ENCODE data around the gene PCDH9. TPM values are rescaled to one million over a fixed set of nuclear protein-coding genes. Genes with fewer than 3 reads are reported as not detected.

PCDH9 gene
- total and polyA plus RNA-seq, 4 experiments from 2014 or later = 0.08 to 0.18 (median 0.14) TPM

GRCh38 chr13:66424422-66424821 lies 805.7 kb downstream of the PCDH9 start:
- H3K36me3 ChIP-seq (ENCODE audit: insufficient read depth, low read length) = no peaks in the 10 kb centered on the region
- no peaks in the 10 kb centered on the region for H3K36me3 Mint-ChIP-seq

GRCh38 chr13:66415444-66415843 lies 814.7 kb downstream of the PCDH9 start:
- POLR2A ChIA-PET (ENCODE audit: partially characterized antibody) = no interaction called here
- DNase-seq = no peak
- CTCF ChIA-PET (ENCODE audit: partially characterized antibody) = no interaction called here

More at GRCh38 chr13:66424422-66424821, 805.7 kb downstream of the PCDH9 start:
- ChIA-PET POLR2A (ENCODE audit: partially characterized antibody) (no interaction called here), CTCF (ENCODE audit: partially characterized antibody) (no interaction called here)
- H3K9me3 Mint-ChIP-seq = peaks cover 0 to 22% (median 8%) of the 10 kb centered on the region in 8 donors
- no peaks in the 10 kb centered on the region for H3K4me1 ChIP-seq (ENCODE audit: insufficient read depth, low read length)
- intact Hi-C loops (cut with micrococcal nuclease) = no loop called here
- H3K27me3 Mint-ChIP-seq = no peaks in the 10 kb centered on the region
- no peaks in the 10 kb centered on the region for H3K27me3 ChIP-seq (ENCODE audit: insufficient read depth, low read length)
- no peaks in the 10 kb centered on the region for H3K4me1 Mint-ChIP-seq
- H3K4me3 ChIP-seq (ENCODE audit: low read length in 2 of 2) = no peak overlapping the region
- no peak for DNase-seq
- no peak overlapping the region for H3K27ac ChIP-seq (ENCODE audit: low read depth, low read length)
- H3K9me3 ChIP-seq (ENCODE audit: control insufficient read depth in 1 of 2, low read length in 2 of 2) = no peaks in the 10 kb centered on the region
- no peak overlapping the region for H3K4me3 Mint-ChIP-seq
- H3K27ac Mint-ChIP-seq = no peak overlapping the region

GRCh38 chr13:66414066-66414800 lies 815.9 kb downstream of the PCDH9 start:
- POLR2A ChIA-PET (ENCODE audit: partially characterized antibody) = no interaction called here
- peaks cover 0 to 18% (median 11%) of the 10 kb centered on the region in 8 donors for H3K9me3 Mint-ChIP-seq
- CTCF ChIA-PET (ENCODE audit: partially characterized antibody) = no interaction called here
- H3K4me1 Mint-ChIP-seq = no peaks in the 10 kb centered on the region
- Histone ChIP-seq H3K36me3 (ENCODE audit: insufficient read depth, low read length) (no peaks in the 10 kb centered on the region), H3K9me3 (ENCODE audit: control insufficient read depth in 1 of 2, low read length in 2 of 2) (no peaks in the 10 kb centered on the region), H3K4me1 (ENCODE audit: insufficient read depth, low read length) (no peaks in the 10 kb centered on the region), H3K27me3 (ENCODE audit: insufficient read depth, low read length) (no peaks in the 10 kb centered on the region), H3K27ac (ENCODE audit: low read depth, low read length) (no peak overlapping the region), H3K4me3 (ENCODE audit: low read length in 2 of 2) (no peak overlapping the region)
- intact Hi-C loops (cut with micrococcal nuclease) = no loop called here
- H3K27ac Mint-ChIP-seq = no peak overlapping the region
- DNase-seq = no peak
- H3K36me3 Mint-ChIP-seq = no peaks in the 10 kb centered on the region
- H3K27me3 Mint-ChIP-seq = no peaks in the 10 kb centered on the region
- H3K4me3 Mint-ChIP-seq = no peak overlapping the region

More at GRCh38 chr13:66415444-66415843, 814.7 kb downstream of the PCDH9 start:
- H3K9me3 ChIP-seq (ENCODE audit: control insufficient read depth in 1 of 2, low read length in 2 of 2) = no peaks in the 10 kb centered on the region
- Mint-ChIP-seq H3K4me3 (no peak overlapping the region), H3K36me3 (no peaks in the 10 kb centered on the region), H3K27me3 (no peaks in the 10 kb centered on the region), H3K4me1 (no peaks in the 10 kb centered on the region), H3K27ac (no peak overlapping the region), H3K9me3 (peaks cover 0 to 19% (median 11%) of the 10 kb centered on the region in 8 donors)
- H3K4me3 ChIP-seq (ENCODE audit: low read length in 2 of 2) = no peak overlapping the region
- no peak overlapping the region for H3K27ac ChIP-seq (ENCODE audit: low read depth, low read length)
- no peaks in the 10 kb centered on the region for H3K27me3 ChIP-seq (ENCODE audit: insufficient read depth, low read length)
- H3K36me3 ChIP-seq (ENCODE audit: insufficient read depth, low read length) = no peaks in the 10 kb centered on the region
- intact Hi-C loops (cut with micrococcal nuclease) = no loop called here
- H3K4me1 ChIP-seq (ENCODE audit: insufficient read depth, low read length) = no peaks in the 10 kb centered on the region

- H3K27ac ChIP-seq (ENCODE audit: low read depth, low read length) = no peak overlapping the region
- no peaks in the 10 kb centered on the region for H3K36me3 Mint-ChIP-seq
- no peaks in the 10 kb centered on the region for H3K9me3 ChIP-seq (ENCODE audit: control insufficient read depth in 1 of 2, low read length in 2 of 2)
- H3K4me1 ChIP-seq (ENCODE audit: insufficient read depth, low read length) = no peaks in the 10 kb centered on the region
- no peaks in the 10 kb centered on the region for H3K27me3 ChIP-seq (ENCODE audit: insufficient read depth, low read length)
- H3K9me3 Mint-ChIP-seq = peaks cover 0 to 8% (median 3%) of the 10 kb centered on the region in 8 donors
- H3K36me3 ChIP-seq (ENCODE audit: insufficient read depth, low read length) = no peaks in the 10 kb centered on the region
- H3K4me3 Mint-ChIP-seq = no peak overlapping the region
- no peaks in the 10 kb centered on the region for H3K4me1 Mint-ChIP-seq
- CTCF ChIA-PET (ENCODE audit: partially characterized antibody) = no interaction called here
- no peaks in the 10 kb centered on the region for H3K27me3 Mint-ChIP-seq
- intact Hi-C loops (cut with micrococcal nuclease) = no loop called here
- POLR2A ChIA-PET (ENCODE audit: partially characterized antibody) = no interaction called here
- H3K4me3 ChIP-seq (ENCODE audit: low read length in 2 of 2) = no peak overlapping the region
- no peak overlapping the region for H3K27ac Mint-ChIP-seq
- no peak for DNase-seq
Observed at GRCh38 chr13:66410314-66410713, 819.8 kb downstream of the PCDH9 start.

GRCh38 chr13:66409542-66409941 lies 820.6 kb downstream of the PCDH9 start:
- Histone ChIP-seq H3K4me1 (ENCODE audit: insufficient read depth, low read length) (no peaks in the 10 kb centered on the region), H3K4me3 (ENCODE audit: low read length in 2 of 2) (no peak overlapping the region), H3K9me3 (ENCODE audit: control insufficient read depth in 1 of 2, low read length in 2 of 2) (no peaks in the 10 kb centered on the region), H3K27ac (ENCODE audit: low read depth, low read length) (no peak overlapping the region), H3K36me3 (ENCODE audit: insufficient read depth, low read length) (no peaks in the 10 kb centered on the region), H3K27me3 (ENCODE audit: insufficient read depth, low read length) (no peaks in the 10 kb centered on the region)
- intact Hi-C loops (cut with micrococcal nuclease) = no loop called here
- no peaks in the 10 kb centered on the region for H3K36me3 Mint-ChIP-seq
- CTCF ChIA-PET (ENCODE audit: partially characterized antibody) = no interaction called here
- peaks cover 0 to 8% (median 4%) of the 10 kb centered on the region in 8 donors for H3K9me3 Mint-ChIP-seq
- H3K27me3 Mint-ChIP-seq = no peaks in the 10 kb centered on the region
- DNase-seq = no peak
- no peak overlapping the region for H3K4me3 Mint-ChIP-seq
- H3K27ac Mint-ChIP-seq = no peak overlapping the region
- POLR2A ChIA-PET (ENCODE audit: partially characterized antibody) = no interaction called here
- H3K4me1 Mint-ChIP-seq = no peaks in the 10 kb centered on the region

- H3K4me1 Mint-ChIP-seq = no peaks in the 10 kb centered on the region
- no peak overlapping the region for H3K4me3 ChIP-seq (ENCODE audit: low read length in 2 of 2)
- H3K27ac Mint-ChIP-seq = no peak overlapping the region
- no peak for DNase-seq
- H3K4me1 ChIP-seq (ENCODE audit: insufficient read depth, low read length) = no peaks in the 10 kb centered on the region
- H3K27me3 ChIP-seq (ENCODE audit: insufficient read depth, low read length) = no peaks in the 10 kb centered on the region
- H3K36me3 ChIP-seq (ENCODE audit: insufficient read depth, low read length) = no peaks in the 10 kb centered on the region
- no peaks in the 10 kb centered on the region for H3K27me3 Mint-ChIP-seq
- ChIA-PET POLR2A (ENCODE audit: partially characterized antibody) (no interaction called here), CTCF (ENCODE audit: partially characterized antibody) (no interaction called here)
- no peak overlapping the region for H3K4me3 Mint-ChIP-seq
- intact Hi-C loops (cut with micrococcal nuclease) = no loop called here
- H3K36me3 Mint-ChIP-seq = no peaks in the 10 kb centered on the region
- peaks cover 0 to 8% (median 4%) of the 10 kb centered on the region in 8 donors for H3K9me3 Mint-ChIP-seq
- no peaks in the 10 kb centered on the region for H3K9me3 ChIP-seq (ENCODE audit: control insufficient read depth in 1 of 2, low read length in 2 of 2)
- no peak overlapping the region for H3K27ac ChIP-seq (ENCODE audit: low read depth, low read length)
Observed at GRCh38 chr13:66407128-66407527, 823.0 kb downstream of the PCDH9 start.

- Histone ChIP-seq H3K27me3 (ENCODE audit: insufficient read depth, low read length) (no peaks in the 10 kb centered on the region), H3K27ac (ENCODE audit: low read depth, low read length) (no peak overlapping the region), H3K36me3 (ENCODE audit: insufficient read depth, low read length) (no peaks in the 10 kb centered on the region), H3K9me3 (ENCODE audit: control insufficient read depth in 1 of 2, low read length in 2 of 2) (no peaks in the 10 kb centered on the region), H3K4me1 (ENCODE audit: insufficient read depth, low read length) (no peaks in the 10 kb centered on the region), H3K4me3 (ENCODE audit: low read length in 2 of 2) (no peak overlapping the region)
- CTCF ChIA-PET (ENCODE audit: partially characterized antibody) = no interaction called here
- Mint-ChIP-seq H3K27ac (no peak overlapping the region), H3K4me1 (no peaks in the 10 kb centered on the region), H3K9me3 (peaks cover 2 to 7% (median 4%) of the 10 kb centered on the region in 8 donors), H3K27me3 (no peaks in the 10 kb centered on the region), H3K4me3 (no peak overlapping the region), H3K36me3 (no peaks in the 10 kb centered on the region)
- POLR2A ChIA-PET (ENCODE audit: partially characterized antibody) = no interaction called here
- intact Hi-C loops (cut with micrococcal nuclease) = no loop called here
- DNase-seq = no peak
Observed at GRCh38 chr13:66405908-66406802, 824.0 kb downstream of the PCDH9 start.

Data from CD4-positive, alpha-beta memory T cell (primary cell).